ENCODE results near the gene ELAVL4. TPM values are rescaled to one million over a fixed set of nuclear protein-coding genes. Genes with fewer than 3 reads are reported as not detected.

Gene ELAVL4
- total RNA-seq, 1 experiment from 2014 or later: 0.50 TPM

DNA sequence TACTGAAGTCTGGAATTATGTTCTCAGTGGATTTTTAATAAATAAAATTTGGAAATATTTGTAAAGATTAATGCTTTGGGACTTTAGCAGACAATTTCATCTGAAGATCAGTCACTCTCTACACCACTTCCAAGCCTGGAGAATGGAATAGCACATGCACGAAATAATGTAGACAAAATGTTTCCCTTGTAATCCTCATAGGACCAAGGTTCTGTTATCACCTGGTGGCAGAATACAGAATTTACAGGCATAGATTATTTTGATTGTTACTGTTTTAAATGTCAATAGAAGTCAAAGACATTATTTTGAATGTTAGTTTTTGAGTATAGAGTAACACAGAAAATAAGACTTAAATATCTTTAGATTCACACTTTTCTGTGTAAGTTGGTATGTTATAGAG lies 9.1 kb upstream of the ELAVL4 start:
- TF ChIP-seq GRHL2 (CRISPR knock-in tag; IDR thresholded peaks at IDR 0.05; ENCODE audit: insufficient replicate concordance, severe bottlenecking): no peak
- no peak for TF ChIP-seq ZMAT4 (CRISPR knock-in tag; IDR thresholded peaks at IDR 0.05)
- TF ChIP-seq, protein P1, sequence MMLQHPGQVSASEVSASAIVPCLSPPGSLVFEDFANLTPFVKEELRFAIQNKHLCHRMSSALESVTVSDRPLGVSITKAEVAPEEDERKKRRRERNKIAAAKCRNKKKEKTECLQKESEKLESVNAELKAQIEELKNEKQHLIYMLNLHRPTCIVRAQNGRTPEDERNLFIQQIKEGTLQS (CRISPR knock-in tag; conservative IDR thresholded peaks at IDR 0.05): no peak
- no peak for TF ChIP-seq FOXP1 (CRISPR knock-in tag; IDR thresholded peaks at IDR 0.05; ENCODE audit: borderline replicate concordance)
- POLR2A ChIA-PET: no interaction called here

GRCh38 chr1:50103615-50104081 lies 5.1 kb upstream of the ELAVL4 start:
- Mint-ChIP-seq H3K9me3 (no peaks in the 10 kb centered on the region), H3K4me3 (no peak overlapping the region), H3K36me3 (no peaks in the 10 kb centered on the region), H3K27me3 (ENCODE audit: low read depth) (no peaks in the 10 kb centered on the region), H3K27ac (no peak overlapping the region), H3K4me1 (peaks cover 23% of the 10 kb centered on the region)
- POLR2A ChIA-PET: no interaction called here
- ATAC-seq (no peak), DNase-seq (ENCODE audit: low spot score) (no peak)
- TF ChIP-seq ZNF281 (CRISPR knock-in tag; IDR thresholded peaks at IDR 0.05): no peak
- no peak for TF ChIP-seq SP1 (CRISPR knock-in tag; conservative IDR thresholded peaks at IDR 0.05)
- no peak for TF ChIP-seq ATF1 (CRISPR knock-in tag; IDR thresholded peaks at IDR 0.05)
- TF ChIP-seq, protein P2, sequence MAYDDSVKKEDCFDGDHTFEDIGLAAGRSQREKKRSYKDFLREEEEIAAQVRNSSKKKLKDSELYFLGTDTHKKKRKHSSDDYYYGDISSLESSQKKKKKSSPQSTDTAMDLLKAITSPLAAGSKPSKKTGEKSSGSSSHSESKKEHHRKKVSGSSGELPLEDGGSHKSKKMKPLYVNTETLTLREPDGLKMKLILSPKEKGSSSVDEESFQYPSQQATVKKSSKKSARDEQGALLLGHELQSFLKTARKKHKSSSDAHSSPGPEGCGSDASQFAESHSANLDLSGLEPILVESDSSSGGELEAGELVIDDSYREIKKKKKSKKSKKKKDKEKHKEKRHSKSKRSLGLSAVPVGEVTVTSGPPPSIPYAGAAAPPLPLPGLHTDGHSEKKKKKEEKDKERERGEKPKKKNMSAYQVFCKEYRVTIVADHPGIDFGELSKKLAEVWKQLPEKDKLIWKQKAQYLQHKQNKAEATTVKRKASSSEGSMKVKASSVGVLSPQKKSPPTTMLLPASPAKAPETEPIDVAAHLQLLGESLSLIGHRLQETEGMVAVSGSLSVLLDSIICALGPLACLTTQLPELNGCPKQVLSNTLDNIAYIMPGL (CRISPR knock-in tag; IDR thresholded peaks at IDR 0.05): no peak
- TF ChIP-seq, protein P3, sequence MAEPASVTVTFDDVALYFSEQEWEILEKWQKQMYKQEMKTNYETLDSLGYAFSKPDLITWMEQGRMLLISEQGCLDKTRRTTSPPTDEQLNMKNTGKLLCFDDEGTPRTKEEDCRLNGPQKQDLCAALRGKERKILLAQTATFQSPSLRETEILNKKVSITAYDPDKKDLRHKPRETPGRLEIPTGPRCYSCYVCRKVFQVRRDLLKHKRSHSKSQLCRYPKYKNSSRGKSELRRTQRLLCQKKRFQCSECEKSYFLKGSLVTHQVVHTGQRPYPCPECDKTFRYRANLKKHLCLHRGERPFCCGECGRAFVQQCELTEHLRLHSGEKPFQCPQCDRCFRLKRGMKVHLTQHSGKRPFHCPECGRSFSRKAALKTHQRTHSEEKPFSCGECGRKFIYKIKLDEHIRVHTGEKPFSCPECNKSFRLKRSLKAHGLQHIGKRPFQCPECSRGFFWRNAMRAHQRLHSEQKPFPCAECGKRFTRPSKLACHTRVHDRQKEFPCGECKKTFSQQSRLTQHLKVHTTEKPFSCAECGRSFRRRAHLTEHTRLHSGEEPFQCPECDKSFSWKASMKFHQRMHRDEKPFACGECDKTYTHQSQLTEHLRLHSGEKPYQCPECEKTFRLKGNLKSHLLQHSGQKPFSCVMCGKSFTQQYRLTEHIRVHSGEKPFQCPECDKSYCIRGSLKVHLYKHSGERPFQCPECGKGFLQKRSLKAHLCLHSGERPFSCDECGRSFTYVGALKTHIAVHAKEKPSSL (CRISPR knock-in tag; conservative IDR thresholded peaks at IDR 0.05): no peak
- TF ChIP-seq NFATC4 (CRISPR knock-in tag; IDR thresholded peaks at IDR 0.05): no peak
- TF ChIP-seq CREM (CRISPR knock-in tag; IDR thresholded peaks at IDR 0.05): no peak
- no peak for TF ChIP-seq NR1H2 (CRISPR knock-in tag; IDR thresholded peaks at IDR 0.05)
- TF ChIP-seq, protein P4, sequence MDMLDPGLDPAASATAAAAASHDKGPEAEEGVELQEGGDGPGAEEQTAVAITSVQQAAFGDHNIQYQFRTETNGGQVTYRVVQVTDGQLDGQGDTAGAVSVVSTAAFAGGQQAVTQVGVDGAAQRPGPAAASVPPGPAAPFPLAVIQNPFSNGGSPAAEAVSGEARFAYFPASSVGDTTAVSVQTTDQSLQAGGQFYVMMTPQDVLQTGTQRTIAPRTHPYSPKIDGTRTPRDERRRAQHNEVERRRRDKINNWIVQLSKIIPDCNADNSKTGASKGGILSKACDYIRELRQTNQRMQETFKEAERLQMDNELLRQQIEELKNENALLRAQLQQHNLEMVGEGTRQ (CRISPR knock-in tag; IDR thresholded peaks at IDR 0.05): no peak
- no peak for TF ChIP-seq TEAD4 (CRISPR knock-in tag; IDR thresholded peaks at IDR 0.05)
- no peak for TF ChIP-seq GABPB1 (CRISPR knock-in tag; IDR thresholded peaks at IDR 0.05)
- no peak for TF ChIP-seq RELA (CRISPR knock-in tag; IDR thresholded peaks at IDR 0.05; ENCODE audit: borderline replicate concordance)
- CTCF ChIA-PET: no interaction called here

More for the DNA sequence above, 9.1 kb upstream of the ELAVL4 start:
- ATAC-seq: no peak
- H3K27ac Mint-ChIP-seq: no peak overlapping the region
- DNase-seq (ENCODE audit: low spot score): no peak
- CTCF ChIA-PET: no interaction called here
- H3K4me1 Mint-ChIP-seq: 0 out of 2 replicates have a peak, but pooled peaks cover 8% of the 10 kb centered on the region
- no peaks in the 10 kb centered on the region for H3K36me3 Mint-ChIP-seq
- no peak overlapping the region for H3K4me3 Mint-ChIP-seq
- H3K27me3 Mint-ChIP-seq (ENCODE audit: low read depth): no peaks in the 10 kb centered on the region
- H3K9me3 Mint-ChIP-seq: no peaks in the 10 kb centered on the region
